Tracheal epithelial cell (primary cell): ENCODE data around the gene PUS1. TPM values are rescaled to one million over a fixed set of nuclear protein-coding genes. Genes with fewer than 3 reads are reported as not detected.

ENCODE experiments used
- total RNA-seq: library from RNA; depleted of rRNA; stranded (reverse); fragments of >200 nt; gene quantifications from 2 replicates; pipeline ENCODE4 v1.2.1, GENCODE V29; 2014

PUS1 gene
- 13.6 and 14.0 TPM in 2 replicates for total RNA-seq

GRCh38 chr12:131928711-131929580 lies at the start of gene PUS1:
Gene PUS1, plus strand, starts transcription at chr12:131929276. Its CDS starts 447 bp downstream, at chr12:131929723.

DNA sequence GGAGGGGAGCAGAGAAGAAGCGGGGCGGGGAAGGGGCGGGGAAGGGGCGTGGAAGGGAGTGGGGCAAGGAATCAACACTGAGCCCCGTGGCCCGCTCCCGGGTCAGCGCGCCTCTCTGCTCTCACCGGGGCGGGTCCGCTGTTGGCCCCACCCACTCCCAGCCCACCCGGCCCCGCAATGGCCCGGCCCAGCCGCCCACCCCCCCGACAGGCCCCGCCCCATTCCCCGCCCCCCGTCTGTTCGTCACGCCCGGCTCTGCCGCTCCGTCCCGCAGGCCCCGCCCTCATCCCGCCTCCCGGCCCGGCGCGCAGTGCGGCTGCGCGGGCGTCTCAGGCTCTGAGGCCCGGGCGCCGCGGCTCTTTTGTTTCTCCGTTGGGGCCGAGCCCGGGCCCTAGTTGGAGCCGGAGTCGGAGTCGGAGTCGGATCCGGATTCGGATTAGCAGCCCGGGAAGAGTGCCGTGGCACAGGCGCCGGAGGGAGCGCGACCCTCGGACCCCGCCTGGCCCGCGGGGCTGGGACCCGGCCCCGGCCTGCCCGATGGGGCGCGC lies 34.7 kb upstream of the PUS1 start, which contains the start of gene ULK1:
TSS of gene ULK1 (plus strand) at position 310 of the 548 bp plus-strand sequence. CDS start 380 bp downstream, outside the sequence.

DNA sequence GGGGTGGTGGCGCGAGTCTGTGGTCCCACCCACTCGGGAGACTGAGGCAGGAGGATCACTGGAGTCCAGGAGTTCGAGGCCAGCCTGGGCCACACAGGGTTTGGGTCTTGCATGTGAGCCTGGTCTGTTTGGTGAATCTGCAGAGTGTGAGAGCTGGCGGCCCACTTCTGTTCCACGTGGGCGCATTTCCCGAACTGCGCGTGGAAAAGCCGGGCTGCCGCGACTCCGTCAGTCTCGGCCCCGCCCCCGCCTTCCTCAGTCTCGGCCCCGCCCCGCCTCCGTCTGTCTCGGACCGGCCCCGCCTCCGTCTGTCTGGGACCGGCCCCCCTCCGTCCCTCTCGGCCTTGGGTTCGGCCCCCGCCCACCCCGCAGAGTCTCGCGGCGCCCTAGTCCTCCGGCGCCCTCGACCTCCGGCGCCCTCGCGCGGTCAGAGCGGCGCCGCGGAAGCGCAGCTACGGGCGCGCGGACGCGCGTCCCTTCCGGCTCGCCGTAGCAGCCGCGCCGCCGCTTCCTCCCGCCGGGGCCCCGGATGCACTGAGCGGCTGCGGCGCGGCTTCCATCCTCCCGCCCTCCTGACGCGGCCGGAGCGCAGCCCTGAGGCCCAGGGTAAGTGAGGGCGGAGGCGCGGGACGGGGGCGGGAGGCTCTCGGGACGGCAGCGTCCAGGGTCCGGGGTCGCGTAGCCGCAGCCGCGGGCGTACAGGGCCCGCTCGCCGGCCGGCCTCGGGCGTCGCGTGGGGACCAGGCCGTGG lies 20.5 kb downstream of the PUS1 start, which contains the start of gene EP400:
TSS of gene EP400 (plus strand) at position 512 of the 751 bp plus-strand sequence. CDS start 10,678 bp downstream, outside the sequence.

Other genes starting within 250 kb of the PUS1 start
- gene SFSWAP, start 218.2 kb upstream of the PUS1 start, total RNA-seq, result 10.4 and 13.6 TPM in 2 replicates
- gene MMP17, start 100.9 kb upstream of the PUS1 start, total RNA-seq, result 4.0 and 8.7 TPM in 2 replicates
- gene ULK1, start 34.7 kb upstream of the PUS1 start, total RNA-seq, result 6.7 and 10.0 TPM in 2 replicates
- gene EP400, start 20.7 kb downstream of the PUS1 start, total RNA-seq, result 6.0 and 9.6 TPM in 2 replicates
- 3.4 and 8.0 TPM in 2 replicates for gene DDX51, start 215.0 kb downstream of the PUS1 start, total RNA-seq
- gene NOC4L, start 215.2 kb downstream of the PUS1 start, total RNA-seq, result 11.7 and 18.3 TPM in 2 replicates